ENCODE data around the gene TMEM132C.

TMEM132C gene

GRCh38 chr12:128338386-128339125 is 71.6 kb downstream of the TMEM132C start:
- Histone ChIP-seq H3F3A (ENCODE audit: insufficient read depth) (no peaks in the 10 kb centered on the region), H3K4me3 (ENCODE audit: insufficient read depth, low read length, poor library complexity, severe bottlenecking) (no peak overlapping the region), H2AFZ (ENCODE audit: low read depth, low read length, severe bottlenecking) (no peak overlapping the region), H3K36me3 (ENCODE audit: low read length) (no peaks in the 10 kb centered on the region), H3K9me2 (replicated peaks; ENCODE audit: insufficient read depth, low read length) (no peaks in the 10 kb centered on the region), H3K27me3 (ENCODE audit: low read length) (no peaks in the 10 kb centered on the region), H3K4me2 (ENCODE audit: low read depth, low read length, poor library complexity, severe bottlenecking) (no peak overlapping the region), H3K9ac (ENCODE audit: low read length) (no peak overlapping the region), H3K9me3 (ENCODE audit: insufficient read depth, low read length) (no peaks in the 10 kb centered on the region), H3K79me2 (ENCODE audit: insufficient read depth, low read length) (no peaks in the 10 kb centered on the region), H4K20me1 (ENCODE audit: low read depth, low read length) (no peaks in the 10 kb centered on the region), H3K27ac (ENCODE audit: low read depth, low read length) (no peak overlapping the region)
- no peak for TF ChIP-seq CTCF (IDR thresholded peaks at IDR 0.05; ENCODE audit: insufficient read depth, low read length, poor library complexity, severe bottlenecking)
- no peak for TF ChIP-seq EZH2phosphoT487 (conservative IDR thresholded peaks at IDR 0.05; ENCODE audit: low read length)

DNA sequence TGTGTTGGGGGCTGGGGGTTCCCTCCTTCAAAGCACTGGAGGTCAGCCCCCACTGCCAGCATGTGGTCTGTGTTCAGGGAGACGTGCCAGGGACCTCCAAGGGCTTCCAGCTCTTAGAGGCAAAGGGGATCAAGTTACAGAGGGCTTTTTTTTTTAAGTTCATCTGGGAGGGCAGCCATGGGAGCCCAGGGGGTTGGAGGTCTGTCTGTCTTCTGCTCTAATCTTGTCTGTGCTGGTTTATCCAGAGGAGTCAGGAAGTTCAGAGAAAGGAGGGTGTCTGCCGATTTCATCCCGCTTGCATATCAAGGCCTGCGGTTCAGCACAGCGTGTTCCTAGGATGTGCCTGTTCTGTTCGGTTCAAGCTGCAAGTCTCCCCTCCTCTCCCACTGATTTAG is 72.2 kb downstream of the TMEM132C start:
- Histone ChIP-seq H3K9ac (ENCODE audit: low read length) (no peak overlapping the region), H3K79me2 (ENCODE audit: insufficient read depth, low read length) (no peaks in the 10 kb centered on the region), H3K9me2 (replicated peaks; ENCODE audit: insufficient read depth, low read length) (no peaks in the 10 kb centered on the region), H3K36me3 (ENCODE audit: low read length) (no peaks in the 10 kb centered on the region), H3K4me3 (ENCODE audit: insufficient read depth, low read length, poor library complexity, severe bottlenecking) (no peak overlapping the region), H4K20me1 (ENCODE audit: low read depth, low read length) (no peaks in the 10 kb centered on the region), H3K4me2 (ENCODE audit: low read depth, low read length, poor library complexity, severe bottlenecking) (no peak overlapping the region), H2AFZ (ENCODE audit: low read depth, low read length, severe bottlenecking) (no peak overlapping the region), H3F3A (ENCODE audit: insufficient read depth) (no peaks in the 10 kb centered on the region), H3K27me3 (ENCODE audit: low read length) (no peaks in the 10 kb centered on the region), H3K27ac (ENCODE audit: low read depth, low read length) (no peak overlapping the region), H3K9me3 (ENCODE audit: insufficient read depth, low read length) (no peaks in the 10 kb centered on the region)
- no peak for TF ChIP-seq CTCF (IDR thresholded peaks at IDR 0.05; ENCODE audit: insufficient read depth, low read length, poor library complexity, severe bottlenecking)
- no peak for TF ChIP-seq EZH2phosphoT487 (conservative IDR thresholded peaks at IDR 0.05; ENCODE audit: low read length)

- Histone ChIP-seq H3K9ac (ENCODE audit: low read length) (no peak overlapping the region), H3K4me3 (ENCODE audit: insufficient read depth, low read length, poor library complexity, severe bottlenecking) (no peak overlapping the region), H2AFZ (ENCODE audit: low read depth, low read length, severe bottlenecking) (no peak overlapping the region), H4K20me1 (ENCODE audit: low read depth, low read length) (no peaks in the 10 kb centered on the region), H3K4me2 (ENCODE audit: low read depth, low read length, poor library complexity, severe bottlenecking) (no peak overlapping the region), H3F3A (ENCODE audit: insufficient read depth) (no peaks in the 10 kb centered on the region), H3K9me2 (replicated peaks; ENCODE audit: insufficient read depth, low read length) (no peaks in the 10 kb centered on the region), H3K36me3 (ENCODE audit: low read length) (no peaks in the 10 kb centered on the region), H3K9me3 (ENCODE audit: insufficient read depth, low read length) (no peaks in the 10 kb centered on the region), H3K79me2 (ENCODE audit: insufficient read depth, low read length) (no peaks in the 10 kb centered on the region), H3K27ac (ENCODE audit: low read depth, low read length) (no peak overlapping the region), H3K27me3 (ENCODE audit: low read length) (no peaks in the 10 kb centered on the region)
- TF ChIP-seq EZH2phosphoT487 (conservative IDR thresholded peaks at IDR 0.05; ENCODE audit: low read length) (no peak), CTCF (IDR thresholded peaks at IDR 0.05; ENCODE audit: insufficient read depth, low read length, poor library complexity, severe bottlenecking) (no peak)
Measured at GRCh38 chr12:128339631-128340030, 72.7 kb downstream of the TMEM132C start.
